HFF-Myc (cell line): ENCODE results near the gene LCLAT1.

Experiments used
- DNase-seq: peaks from one replicate; pipeline ENCODE4 v3.0.0-alpha.2; 2011; ENCODE audit warnings: low read depth; ENCODE audit errors: extremely low read depth
- H3K4me3 ChIP-seq: replicated peaks from 2 replicates; pipeline ENCODE4 v1.5.1; 2011; ENCODE audit warnings: low read depth, mild to moderate bottlenecking, control low read depth, low read length
- CTCF ChIP-seq: IDR thresholded peaks from 2 replicates; pipeline ENCODE4 v1.5.1; 2012; ENCODE audit warnings: mild to moderate bottlenecking, low read depth, low read length, control low read depth; ENCODE audit errors: missing control alignments

LCLAT1 gene

GRCh38 chr2:30620102-30620501 lies 173.1 kb downstream of the LCLAT1 start:
- no peak for DNase-seq
- TF ChIP-seq CTCF = no peak
- no peak overlapping the region for H3K4me3 ChIP-seq

- no peak overlapping the region for H3K4me3 ChIP-seq
- no peak for DNase-seq
- TF ChIP-seq CTCF = no peak
These were observed 174.8 kb downstream of the LCLAT1 start for GRCh38 chr2:30621836-30622235.

GRCh38 chr2:30622452-30622851 lies 175.4 kb downstream of the LCLAT1 start:
- TF ChIP-seq CTCF = no peak
- no peak for DNase-seq
- H3K4me3 ChIP-seq = no peak overlapping the region

- no peak overlapping the region for H3K4me3 ChIP-seq
- no peak for DNase-seq
- no peak for TF ChIP-seq CTCF
These were observed 178.2 kb downstream of the LCLAT1 start for GRCh38 chr2:30625276-30625675.

GRCh38 chr2:30625701-30626100 lies 178.7 kb downstream of the LCLAT1 start:
- DNase-seq = no peak
- TF ChIP-seq CTCF = no peak
- no peak overlapping the region for H3K4me3 ChIP-seq

- no peak for DNase-seq
- TF ChIP-seq CTCF = no peak
- H3K4me3 ChIP-seq = no peak overlapping the region
These were observed 179.4 kb downstream of the LCLAT1 start for GRCh38 chr2:30626397-30626796.

GRCh38 chr2:30627151-30627550 lies 180.1 kb downstream of the LCLAT1 start:
- H3K4me3 ChIP-seq = no peak overlapping the region
- no peak for DNase-seq
- TF ChIP-seq CTCF = no peak
